Stromal cell of bone marrow (primary cell): Measurements from ENCODE around the gene ATP11A.

ENCODE experiments used
- DNase-seq: peaks from one replicate; pipeline ENCODE4 v3.0.0-alpha.2; 2012; ENCODE audit warnings: low read depth

Gene ATP11A

GRCh38 chr13:112894673-112895481 lies 205.0 kb downstream of the ATP11A start:
- DNase-seq = no peak

- no peak for DNase-seq
Observed at GRCh38 chr13:112895521-112896465, 206.0 kb downstream of the ATP11A start.

- no peak for DNase-seq
Observed at GRCh38 chr13:112896736-112897602, 207.1 kb downstream of the ATP11A start.

- DNase-seq = no peak
Observed at GRCh38 chr13:112897603-112897955, 207.7 kb downstream of the ATP11A start.

GRCh38 chr13:112897956-112898620 lies 208.2 kb downstream of the ATP11A start:
- DNase-seq = no peak

- DNase-seq = no peak
Observed at GRCh38 chr13:112898621-112899280, 208.9 kb downstream of the ATP11A start.

- DNase-seq = no peak
Observed at GRCh38 chr13:112899281-112900225, 209.7 kb downstream of the ATP11A start.

- no peak for DNase-seq
Observed at GRCh38 chr13:112900226-112900600, 210.4 kb downstream of the ATP11A start.

GRCh38 chr13:112900691-112901091 lies 210.9 kb downstream of the ATP11A start:
- DNase-seq = no peak

GRCh38 chr13:112902101-112902651 lies 212.3 kb downstream of the ATP11A start:
- DNase-seq = no peak

GRCh38 chr13:112902669-112903068 lies 212.8 kb downstream of the ATP11A start:
- no peak for DNase-seq

- DNase-seq = no peak
Observed at GRCh38 chr13:112903071-112903577, 213.3 kb downstream of the ATP11A start.

GRCh38 chr13:112903606-112904195 lies 213.9 kb downstream of the ATP11A start:
- no peak for DNase-seq

- DNase-seq = no peak
Observed at GRCh38 chr13:112904436-112904960, 214.7 kb downstream of the ATP11A start.

- no peak for DNase-seq
Observed at GRCh38 chr13:112905086-112905485, 215.2 kb downstream of the ATP11A start.

GRCh38 chr13:112905619-112905989 lies 215.8 kb downstream of the ATP11A start:
- no peak for DNase-seq

- DNase-seq = no peak
Observed at GRCh38 chr13:112905990-112906641, 216.3 kb downstream of the ATP11A start.

GRCh38 chr13:112907286-112907685 lies 217.4 kb downstream of the ATP11A start:
- DNase-seq = no peak
